Aorta (tissue), 5 donors: ENCODE data around the gene GDA. TPM values are rescaled to one million over a fixed set of nuclear protein-coding genes. Genes with fewer than 3 reads are reported as not detected.
A peak's percentile ranks its signal among the peaks of the same experiment; 100 is the strongest.

ENCODE experiments used
- ATAC-seq: fragments of 200-7000 bp; cut with Tn5 transposase; one replicate; pipeline ENCODE4 v1.9.1; 2022; ENCODE audit warnings: moderate library complexity; ENCODE audit not compliant: low FRiP score
- DNase-seq, 2 donors: peaks; one replicate each; pipeline ENCODE4 v3.0.0-alpha.2; 2020
- H3K27ac ChIP-seq, 2 donors: one replicate each; pipeline ENCODE4 v1.5.1; 2013; ENCODE audit warnings: low read length in 2 of 2, mild to moderate bottlenecking in 2 of 2, moderate library complexity in 2 of 2, control low read depth in 1 of 2, inconsistent platforms in 1 of 2, low read depth in 1 of 2
- H3K27me3 ChIP-seq, 2 donors: one replicate each; pipeline ENCODE4 v1.6.1; 2013; ENCODE audit warnings: control low read depth in 1 of 2, low read length in 1 of 2, mild to moderate bottlenecking in 1 of 2, moderate library complexity in 1 of 2; ENCODE audit not compliant: insufficient read depth in 2 of 2, control insufficient read depth in 1 of 2
- H3K36me3 ChIP-seq, 2 donors: one replicate each; pipeline ENCODE4 v1.6.1; 2013; ENCODE audit warnings: control low read depth in 1 of 2, low read length in 1 of 2, mild to moderate bottlenecking in 1 of 2; ENCODE audit not compliant: insufficient read depth in 2 of 2, control insufficient read depth in 1 of 2
- H3K4me1 ChIP-seq, 2 donors: one replicate each; pipeline ENCODE4 v1.6.1; 2013; ENCODE audit warnings: low read length in 2 of 2, control low read depth in 1 of 2, mild to moderate bottlenecking in 1 of 2, moderate library complexity in 1 of 2; ENCODE audit not compliant: insufficient read depth in 2 of 2, control insufficient read depth in 1 of 2
- H3K4me3 ChIP-seq, 2 donors: one replicate each; pipeline ENCODE4 v1.5.1; 2013; ENCODE audit warnings: low read length in 2 of 2, control low read depth in 1 of 2, mild to moderate bottlenecking in 1 of 2
- H3K9me3 ChIP-seq: one replicate; pipeline ENCODE4 v1.6.1; 2013; ENCODE audit warnings: mild to moderate bottlenecking, low read length; ENCODE audit not compliant: control insufficient read depth
- WGBS, 2 donors: extraction: QIAGEN DNeasy Blood & Tissue Kit; methylation state at CpG; one replicate each; pipeline ENCODE4 v1.1.7; 2013; 5-methylcytosine and 5-hydroxymethylcytosine counted together
- intact Hi-C, 2 donors: fragments of 100-400 bp; cut with DNase I; formaldehyde crosslinking; loops; one replicate each; pipeline versions ENCODE4 v1.14.2 to v1.15.0; 2022
- polyA plus RNA-seq, 2 donors: library from polyadenylated mRNA; stranded (reverse); fragments of 200-250 nt; gene quantifications; one replicate each; pipeline ENCODE4 v1.2.3, GENCODE V29; 2013
- total RNA-seq, 2 donors: library from RNA; stranded (reverse); fragmentation: NEBNext Ultra II Directional; extraction: Animal tissue kit (Norgen Biotek cat#: 25700); gene quantifications; one replicate each; pipeline ENCODE4 v1.2.1, GENCODE V29; 2021
- donor health status: healthy with polysubstance abuse.
- donor health status: Bipolar disorder and iron deficiency.
- donor health status: DM: no; HTN: no; CAD: no.
- donor health status: DM: no; HTN: no; CAD: no.
- donor health status: DM: yes; HTN: yes; CAD: no.

GDA gene
- total and polyA plus RNA-seq, 4 donors: 28.7 TPM; not detected in 3

DNA sequence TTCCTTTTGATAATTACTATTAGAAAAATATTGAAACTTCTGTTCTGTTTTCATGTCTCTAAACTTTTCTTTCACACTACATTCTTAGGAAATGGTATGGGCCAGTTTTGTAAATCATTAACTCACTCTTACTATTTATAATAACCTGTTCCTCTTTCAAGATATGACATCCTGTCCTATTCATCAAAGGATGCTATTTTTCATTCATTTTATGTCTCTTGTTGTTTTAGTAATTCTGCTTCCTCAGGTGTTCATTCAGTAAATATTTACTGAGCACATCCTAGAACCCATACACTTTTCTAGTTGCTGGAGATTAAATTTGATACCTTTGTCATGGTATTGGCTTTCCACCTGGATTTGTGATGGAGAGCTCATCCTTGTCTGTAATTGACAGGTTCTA, 58.0 kb downstream of the GDA start:
- no peaks in the 10 kb centered on the region for H3K27me3 ChIP-seq
- no peaks in the 10 kb centered on the region for H3K4me1 ChIP-seq
- intact Hi-C loops: no loop called here
- no peak overlapping the region for H3K4me3 ChIP-seq
- H3K9me3 ChIP-seq: no peaks in the 10 kb centered on the region
- no peak for ATAC-seq
- no peak overlapping the region for H3K27ac ChIP-seq
- no peak for DNase-seq
- H3K36me3 ChIP-seq: no peaks in the 10 kb centered on the region

GRCh38 chr9:72210522-72210921, 61.3 kb downstream of the GDA start:
- Histone ChIP-seq H3K4me1 (no peaks in the 10 kb centered on the region), H3K9me3 (no peaks in the 10 kb centered on the region), H3K36me3 (no peaks in the 10 kb centered on the region), H3K27me3 (no peaks in the 10 kb centered on the region), H3K4me3 (no peak overlapping the region), H3K27ac (no peak overlapping the region)
- ATAC-seq: no peak
- WGBS, 2 donors: 71 to 76% methylated on average over 6 of the region's 6 CpGs
- no peak for DNase-seq
- intact Hi-C loops: no loop called here

DNA sequence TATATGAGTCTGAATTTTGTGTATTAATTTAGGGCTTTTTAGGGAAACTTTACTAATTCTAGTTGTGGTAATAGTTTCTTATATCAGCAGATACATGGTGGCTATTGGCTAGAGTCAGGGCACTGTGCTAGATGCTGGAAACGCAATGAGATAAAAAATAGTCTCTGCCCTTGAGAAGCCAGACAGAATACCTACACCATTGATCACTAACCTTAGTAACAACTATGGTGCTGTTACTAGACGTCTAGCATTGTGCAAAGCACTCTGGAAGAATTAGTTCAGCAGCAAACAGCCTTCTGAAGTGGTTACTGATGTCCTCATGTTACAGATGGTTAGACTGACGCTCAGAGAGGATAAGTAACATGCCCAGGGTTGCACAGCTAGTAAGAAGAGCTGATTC, 61.8 kb downstream of the GDA start:
- H3K4me3 ChIP-seq: no peak overlapping the region
- no peak overlapping the region for H3K27ac ChIP-seq
- intact Hi-C loops: no loop called here
- no peaks in the 10 kb centered on the region for H3K36me3 ChIP-seq
- no peaks in the 10 kb centered on the region for H3K27me3 ChIP-seq
- no peak for DNase-seq
- no peaks in the 10 kb centered on the region for H3K4me1 ChIP-seq
- H3K9me3 ChIP-seq: no peaks in the 10 kb centered on the region
- no peak for ATAC-seq
- 48 to 64% methylated on average over 3 of the region's 3 CpGs for WGBS, 2 donors

DNA sequence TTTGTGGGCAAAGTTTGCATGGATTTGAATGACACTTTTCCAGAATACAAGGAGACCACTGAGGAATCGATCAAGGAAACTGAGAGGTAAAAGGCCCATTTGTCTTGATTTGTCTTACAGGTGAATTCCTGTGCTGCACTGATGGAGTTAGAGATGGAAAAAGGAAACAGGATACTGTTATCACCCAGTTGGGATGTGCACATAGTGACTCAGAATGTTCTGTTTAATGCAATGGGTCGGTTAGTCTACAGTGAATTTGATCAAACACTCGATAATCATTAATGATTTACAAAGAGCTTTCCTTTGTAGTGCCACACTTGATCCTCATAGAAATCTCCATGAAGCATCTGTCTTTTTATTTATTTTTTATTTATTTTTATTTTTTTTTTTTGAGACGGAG, 64.7 kb downstream of the GDA start:
- no peak overlapping the region for H3K27ac ChIP-seq
- ATAC-seq (no peak), DNase-seq (no peak)
- H3K27me3 ChIP-seq: no peaks in the 10 kb centered on the region
- WGBS, 2 donors: 85 to 94% methylated on average over 4 of the region's 4 CpGs
- H3K4me1 ChIP-seq: no peaks in the 10 kb centered on the region
- H3K9me3 ChIP-seq: no peaks in the 10 kb centered on the region
- no peaks in the 10 kb centered on the region for H3K36me3 ChIP-seq
- intact Hi-C loops: no loop called here
- H3K4me3 ChIP-seq: no peak overlapping the region

- no peak for DNase-seq
- Histone ChIP-seq H3K9me3 (no peaks in the 10 kb centered on the region), H3K4me1 (no peaks in the 10 kb centered on the region), H3K4me3 (no peak overlapping the region), H3K27ac (no peak overlapping the region), H3K36me3 (no peaks in the 10 kb centered on the region), H3K27me3 (no peaks in the 10 kb centered on the region)
- intact Hi-C loops: no loop called here
- ATAC-seq: no peak
- 6 to 10% methylated on average over 3 of the region's 3 CpGs for WGBS, 2 donors
These were observed 68.1 kb downstream of the GDA start for GRCh38 chr9:72217306-72217842.

DNA sequence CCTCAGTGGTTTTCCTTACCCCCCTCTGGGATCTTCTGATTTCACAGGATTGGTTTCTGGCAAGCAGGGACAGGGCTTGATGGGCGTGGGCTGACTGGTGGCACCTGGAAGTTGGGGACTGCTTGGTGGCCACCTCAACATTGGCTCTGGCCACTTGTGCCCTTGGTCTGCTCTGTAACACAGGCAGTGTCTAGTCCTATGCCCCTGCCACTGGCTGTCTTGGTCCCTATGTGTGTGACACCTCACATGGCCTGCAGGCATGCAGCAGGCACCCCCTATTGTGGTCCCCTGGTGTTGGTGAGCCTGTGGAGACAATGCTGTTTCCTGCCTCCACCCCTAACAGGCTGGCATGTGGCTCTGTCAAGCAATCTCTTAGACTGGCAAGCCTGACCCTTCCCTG, 71.3 kb downstream of the GDA start:
- H3K4me1 ChIP-seq: no peaks in the 10 kb centered on the region
- no peak for DNase-seq
- H3K9me3 ChIP-seq: no peaks in the 10 kb centered on the region
- H3K36me3 ChIP-seq: no peaks in the 10 kb centered on the region
- ATAC-seq: peak; percentile 41
- H3K4me3 ChIP-seq: no peak overlapping the region
- 64 to 87% methylated on average over 1 of the region's 1 CpG for WGBS, 2 donors
- intact Hi-C loops: no loop called here
- H3K27me3 ChIP-seq: no peaks in the 10 kb centered on the region
- no peak overlapping the region for H3K27ac ChIP-seq

GRCh38 chr9:72226146-72226812, 77.0 kb downstream of the GDA start:
- H3K27me3 ChIP-seq: no peaks in the 10 kb centered on the region
- no peaks in the 10 kb centered on the region for H3K4me1 ChIP-seq
- ATAC-seq: no peak
- 88 to 91% methylated on average over 2 of the region's 2 CpGs for WGBS, 2 donors
- DNase-seq: no peak
- H3K4me3 ChIP-seq: no peak overlapping the region
- H3K27ac ChIP-seq: no peak overlapping the region
- intact Hi-C loops: no loop called here
- no peaks in the 10 kb centered on the region for H3K36me3 ChIP-seq
- no peaks in the 10 kb centered on the region for H3K9me3 ChIP-seq

GRCh38 chr9:72228282-72228681, 79.0 kb downstream of the GDA start:
- no peaks in the 10 kb centered on the region for H3K36me3 ChIP-seq
- WGBS, 2 donors: 79% methylated on average over 3 of the region's 3 CpGs
- H3K27ac ChIP-seq: no peak overlapping the region
- H3K9me3 ChIP-seq: no peaks in the 10 kb centered on the region
- no peaks in the 10 kb centered on the region for H3K27me3 ChIP-seq
- H3K4me3 ChIP-seq: no peak overlapping the region
- intact Hi-C loops: no loop called here
- no peaks in the 10 kb centered on the region for H3K4me1 ChIP-seq
- DNase-seq (no peak), ATAC-seq (no peak)

DNA sequence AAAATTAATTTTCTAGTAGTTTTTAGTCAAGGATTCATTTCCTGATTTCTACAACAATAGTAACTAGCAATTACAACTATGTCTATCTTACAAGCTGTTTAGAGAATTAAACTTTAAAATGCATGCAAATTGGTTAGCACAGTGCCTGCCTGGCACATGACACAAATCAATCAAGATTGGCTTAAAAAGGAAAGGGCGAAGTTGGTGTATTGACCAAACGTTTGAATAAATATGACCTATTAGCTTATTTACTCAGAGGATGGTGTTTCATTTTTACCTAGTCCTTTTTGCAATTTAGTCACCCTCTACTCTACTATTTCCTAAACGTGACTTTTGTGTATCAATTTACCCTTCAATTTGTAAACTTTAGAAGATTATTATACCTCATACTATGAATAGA, 83.5 kb downstream of the GDA start:
- intact Hi-C loops: no loop called here
- no peaks in the 10 kb centered on the region for H3K9me3 ChIP-seq
- no peaks in the 10 kb centered on the region for H3K36me3 ChIP-seq
- no peaks in the 10 kb centered on the region for H3K4me1 ChIP-seq
- DNase-seq: no peak
- H3K27me3 ChIP-seq: no peaks in the 10 kb centered on the region
- no peak overlapping the region for H3K27ac ChIP-seq
- 77 to 85% methylated on average over 3 of the region's 3 CpGs for WGBS, 2 donors
- no peak overlapping the region for H3K4me3 ChIP-seq
- ATAC-seq: no peak
